Lower lobe of right lung (tissue), 2 donors: ENCODE data around the gene NFATC2. TPM values are rescaled to one million over a fixed set of nuclear protein-coding genes. Genes with fewer than 3 reads are reported as not detected.
A peak's percentile ranks its signal among the peaks of the same experiment; 100 is the strongest.

Experiments
- ATAC-seq, 2 donors: fragments of 200-7000 bp; cut with Tn5 transposase; one replicate each; pipeline ENCODE4 v1.9.1; 2020 to 2022; ENCODE audit warnings: mild to moderate bottlenecking in 2 of 2, moderate library complexity in 2 of 2
- DNase-seq: peaks from one replicate; pipeline ENCODE4 v3.0.0-alpha.2; 2020
- H3K27ac ChIP-seq: fragments of 200-600 bp; one replicate; pipeline ENCODE4 v1.8.0; 2022
- H3K27me3 ChIP-seq: fragments of 200-600 bp; one replicate; pipeline ENCODE4 v1.8.0; 2022; ENCODE audit warnings: low read depth
- H3K36me3 ChIP-seq: fragments of 200-600 bp; one replicate; pipeline ENCODE4 v1.8.0; 2022; ENCODE audit warnings: mild to moderate bottlenecking
- H3K4me1 ChIP-seq: fragments of 200-600 bp; one replicate; pipeline ENCODE4 v1.8.0; 2022
- H3K4me3 ChIP-seq: fragments of 200-600 bp; one replicate; pipeline ENCODE4 v1.8.0; 2022; ENCODE audit warnings: mild to moderate bottlenecking
- H3K9me3 ChIP-seq: fragments of 200-600 bp; one replicate; pipeline ENCODE4 v1.8.0; 2022
- CTCF ChIP-seq: fragments of 200-600 bp; IDR thresholded peaks from one replicate; pipeline ENCODE4 v1.8.0; 2022; ENCODE audit warnings: antibody characterized with exemption, mild to moderate bottlenecking
- intact Hi-C: fragments of 100-400 bp; cut with DNase I; formaldehyde crosslinking; loops from one replicate; pipeline ENCODE4 v1.11.0; 2022
- total RNA-seq: library from RNA; stranded (reverse); fragmentation: NEBNext Ultra II Directional; extraction: Animal tissue kit (Norgen Biotek cat#: 25700); gene quantifications from one replicate; pipeline ENCODE4 v1.2.1, GENCODE V29; 2021
- donor health status: DM: no; HTN: yes; CAD: no; lungs with severe emphysema.

Gene NFATC2
- total RNA-seq, 1 donor from 2014 or later = 6.6 TPM

GRCh38 chr20:51420805-51421204 lies 121.7 kb downstream of the NFATC2 start:
- H3K4me3 ChIP-seq = no peak overlapping the region
- ATAC-seq = no peak
- no peak for TF ChIP-seq CTCF
- no peaks in the 10 kb centered on the region for H3K27me3 ChIP-seq
- no peak overlapping the region for H3K27ac ChIP-seq
- no peaks in the 10 kb centered on the region for H3K9me3 ChIP-seq
- intact Hi-C loops = no loop called here
- DNase-seq = no peak
- H3K36me3 ChIP-seq = no peaks in the 10 kb centered on the region
- peaks cover 17% of the 10 kb centered on the region for H3K4me1 ChIP-seq

GRCh38 chr20:51420111-51420510 lies 122.4 kb downstream of the NFATC2 start:
- intact Hi-C loops = no loop called here
- TF ChIP-seq CTCF = no peak
- no peaks in the 10 kb centered on the region for H3K36me3 ChIP-seq
- H3K4me3 ChIP-seq = no peak overlapping the region
- peaks cover 17% of the 10 kb centered on the region for H3K4me1 ChIP-seq
- H3K27me3 ChIP-seq = no peaks in the 10 kb centered on the region
- no peaks in the 10 kb centered on the region for H3K9me3 ChIP-seq
- DNase-seq = no peak
- ATAC-seq = no peak
- no peak overlapping the region for H3K27ac ChIP-seq

GRCh38 chr20:51419646-51420045 lies 122.9 kb downstream of the NFATC2 start:
- no peak for TF ChIP-seq CTCF
- peaks cover 17% of the 10 kb centered on the region for H3K4me1 ChIP-seq
- no peak for DNase-seq
- no peaks in the 10 kb centered on the region for H3K27me3 ChIP-seq
- H3K9me3 ChIP-seq = no peaks in the 10 kb centered on the region
- ATAC-seq = no peak
- intact Hi-C loops = no loop called here
- no peak overlapping the region for H3K4me3 ChIP-seq
- H3K27ac ChIP-seq = no peak overlapping the region
- H3K36me3 ChIP-seq = no peaks in the 10 kb centered on the region

GRCh38 chr20:51419231-51419630 lies 123.3 kb downstream of the NFATC2 start:
- no peaks in the 10 kb centered on the region for H3K9me3 ChIP-seq
- ATAC-seq (no peak), DNase-seq (no peak)
- H3K4me1 ChIP-seq = peaks cover 17% of the 10 kb centered on the region
- intact Hi-C loops = no loop called here
- H3K36me3 ChIP-seq = no peaks in the 10 kb centered on the region
- no peaks in the 10 kb centered on the region for H3K27me3 ChIP-seq
- H3K4me3 ChIP-seq = no peak overlapping the region
- H3K27ac ChIP-seq = no peak overlapping the region
- no peak for TF ChIP-seq CTCF

GRCh38 chr20:51418137-51418529 lies 124.4 kb downstream of the NFATC2 start:
- intact Hi-C loops = no loop called here
- Histone ChIP-seq H3K4me1 (peaks cover 13% of the 10 kb centered on the region), H3K27me3 (no peaks in the 10 kb centered on the region), H3K4me3 (no peak overlapping the region), H3K36me3 (no peaks in the 10 kb centered on the region), H3K9me3 (no peaks in the 10 kb centered on the region), H3K27ac (no peak overlapping the region)
- DNase-seq (no peak), ATAC-seq (peak in 1 of 2 donors; percentile 12)
- no peak for TF ChIP-seq CTCF
